SU-DHL-6 (cell line): ENCODE measurements around the gene SIT1.

Experiments used
- H2AFZ ChIP-seq: fragments of 200-600 bp; sonication (generic); 2 replicates; pipeline ENCODE4 v1.6.1; 2014; ENCODE audit warnings: low read depth, mild to moderate bottlenecking, moderate library complexity, mixed read lengths, antibody characterized with exemption, low read length; ENCODE audit not compliant: severe bottlenecking
- H3F3A ChIP-seq: fragments of 200-600 bp; shearing (Covaris generic); 2 replicates; pipeline ENCODE4 v1.6.0; 2016; ENCODE audit warnings: antibody characterized with exemption, mild to moderate bottlenecking; ENCODE audit not compliant: insufficient read depth
- H3K27ac ChIP-seq: fragments of 200-600 bp; sonication (generic); 2 replicates; pipeline ENCODE4 v1.5.1; 2016; ENCODE audit warnings: low read depth, mild to moderate bottlenecking, low read length, moderate library complexity, mixed read lengths
- H3K27me3 ChIP-seq: fragments of 200-600 bp; sonication (generic), shearing (Covaris generic); 2 replicates; pipeline ENCODE4 v1.6.0; 2014; ENCODE audit warnings: mild to moderate bottlenecking, low read length
- H3K36me3 ChIP-seq: fragments of 200-600 bp; sonication (generic); 2 replicates; pipeline ENCODE4 v1.6.1; 2014; ENCODE audit warnings: mild to moderate bottlenecking, low read length, mixed read lengths
- H3K4me2 ChIP-seq: fragments of 300-600, 200-600 bp; shearing (Covaris generic), sonication (generic); 2 replicates; pipeline ENCODE4 v1.6.0; 2014; ENCODE audit warnings: low read length, low read depth, mild to moderate bottlenecking; ENCODE audit not compliant: poor library complexity, severe bottlenecking
- H3K4me3 ChIP-seq: fragments of 200-600 bp; sonication (generic); 2 replicates; pipeline ENCODE4 v1.5.1; 2014; ENCODE audit warnings: antibody characterized with exemption, low read length, mild to moderate bottlenecking, mixed read lengths; ENCODE audit not compliant: insufficient read depth, poor library complexity, severe bottlenecking
- H3K79me2 ChIP-seq: fragments of 200-600 bp; sonication (generic); 2 replicates; pipeline ENCODE4 v1.6.1; 2014; ENCODE audit warnings: mild to moderate bottlenecking, low read length, moderate library complexity; ENCODE audit not compliant: insufficient read depth
- H3K9ac ChIP-seq: fragments of 200-600 bp; sonication (generic); 2 replicates; pipeline ENCODE4 v1.7.0; 2014; ENCODE audit warnings: mild to moderate bottlenecking, low read length
- H3K9me2 ChIP-seq: fragments of 200-600 bp; sonication (generic); replicated peaks from 2 replicates; pipeline ENCODE4 v1.6.1; 2014; ENCODE audit warnings: low read length; ENCODE audit not compliant: insufficient read depth
- H3K9me3 ChIP-seq: fragments of 200-600 bp; sonication (generic); 2 replicates; pipeline ENCODE4 v1.6.1; 2014; ENCODE audit warnings: low read length, mixed read lengths; ENCODE audit not compliant: insufficient read depth
- H4K20me1 ChIP-seq: fragments of 200-600 bp; sonication (generic); 2 replicates; pipeline ENCODE4 v1.6.1; 2014; ENCODE audit warnings: low read depth, mild to moderate bottlenecking, antibody characterized with exemption, low read length, moderate library complexity, mixed read lengths
- CTCF ChIP-seq: fragments of 200-600 bp; sonication (generic); IDR thresholded peaks from one replicate; pipeline ENCODE4 v1.5.1; 2017; ENCODE audit warnings: antibody characterized with exemption, mild to moderate bottlenecking, low read length, moderate library complexity; ENCODE audit not compliant: insufficient read depth, poor library complexity, severe bottlenecking
- EZH2phosphoT487 ChIP-seq: fragments of 200-600 bp; sonication (generic), shearing (Covaris generic); conservative IDR thresholded peaks from 2 replicates; pipeline ENCODE4 v1.6.1; 2018; ENCODE audit warnings: mild to moderate bottlenecking, antibody characterized with exemption, low read length, moderate library complexity, mixed read lengths

The SIT1 gene

DNA sequence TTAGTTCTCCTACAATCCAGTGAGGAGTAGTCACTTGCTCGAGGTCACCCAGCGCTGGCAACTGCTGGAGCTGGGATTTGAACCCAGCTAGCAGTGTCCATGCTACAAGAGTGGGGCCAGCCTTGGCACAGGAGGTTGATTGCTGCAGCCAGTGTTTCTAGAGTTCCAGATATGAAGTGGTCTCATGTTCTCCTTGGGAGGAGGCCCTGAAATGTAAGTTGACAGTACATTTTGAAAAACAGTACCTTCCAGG is 8.2 kb upstream of the SIT1 start:
- no peak for TF ChIP-seq EZH2phosphoT487
- no peak for TF ChIP-seq CTCF
- no peaks in the 10 kb centered on the region for H3K27me3 ChIP-seq
- no peak overlapping the region for H2AFZ ChIP-seq

DNA sequence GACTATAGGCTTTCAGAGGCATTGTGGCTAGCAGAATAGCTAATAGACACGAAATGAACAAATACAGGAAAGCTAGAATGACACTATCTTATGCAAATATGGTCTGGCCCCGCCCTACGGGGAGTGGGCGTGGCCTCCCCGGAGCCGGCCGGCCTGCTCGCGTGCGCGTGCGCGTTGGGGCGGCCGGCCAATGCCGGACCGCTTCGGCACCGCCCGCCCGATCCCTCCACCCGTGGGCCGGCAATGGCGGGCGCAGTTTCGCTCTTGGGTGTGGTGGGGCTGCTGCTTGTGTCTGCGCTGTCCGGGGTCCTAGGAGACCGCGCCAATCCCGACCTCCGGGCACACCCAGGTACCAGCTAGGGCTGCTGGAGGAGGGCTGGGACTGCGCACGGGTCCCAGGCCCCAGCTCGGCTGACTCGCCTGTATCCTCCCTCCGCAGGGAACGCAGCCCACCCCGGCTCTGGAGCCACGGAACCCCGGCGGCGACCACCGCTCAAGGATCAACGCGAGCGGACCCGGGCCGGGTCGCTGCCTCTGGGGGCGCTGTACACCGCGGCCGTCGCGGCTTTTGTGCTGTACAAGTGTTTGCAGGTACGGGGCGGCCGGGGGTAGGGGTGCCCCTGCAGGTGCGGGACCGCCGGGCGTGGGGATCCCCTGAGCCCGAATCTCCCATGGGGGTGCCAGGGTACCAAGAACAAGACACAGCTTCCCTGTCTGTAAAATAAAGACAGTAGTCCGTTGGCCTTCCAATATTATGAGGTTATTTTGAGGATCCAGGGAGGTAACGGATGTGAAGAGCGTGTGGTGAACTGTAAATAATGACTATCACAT is 7.6 kb upstream of the SIT1 start, which contains the start of gene CCDC107:
CCDC107 (plus strand) TSS at position 156 of the 831 bp plus-strand sequence; CDS start at position 244, 88 bp downstream.
- no peak for TF ChIP-seq EZH2phosphoT487
- TF ChIP-seq CTCF, result peak; percentile 94
- H3K4me3 ChIP-seq, result peak within 1 kb of the TSS; percentile 63
- peak within 1 kb of the TSS; percentile 67 for H3K4me2 ChIP-seq
- H4K20me1 ChIP-seq, result no peaks in the 10 kb centered on the region
- no peaks in the 10 kb centered on the region for H3K27me3 ChIP-seq
- H3K9me3 ChIP-seq, result no peaks in the 10 kb centered on the region
- peaks cover 41% of the 10 kb centered on the region for H3F3A ChIP-seq
- H3K9me2 ChIP-seq, result no peaks in the 10 kb centered on the region
- peak within 1 kb of the TSS; percentile 83 for H3K27ac ChIP-seq
- peak within 1 kb of the TSS; percentile 65 for H3K9ac ChIP-seq
- H2AFZ ChIP-seq, result peak within 1 kb of the TSS; percentile 30
- no peaks in the 10 kb centered on the region for H3K36me3 ChIP-seq
- peaks cover 5% of the 10 kb centered on the region; the same call in 1 of the 2 replicates for H3K79me2 ChIP-seq

More for the DNA sequence above, 8.2 kb upstream of the SIT1 start:
- no peaks in the 10 kb centered on the region for H3K36me3 ChIP-seq
- H3K27ac ChIP-seq, result peak overlapping the region; percentile 83
- H3K4me3 ChIP-seq, result peak overlapping the region; percentile 63
- H3K9ac ChIP-seq, result peak overlapping the region; percentile 65
- H3K4me2 ChIP-seq, result peak overlapping the region; percentile 67
- H3K9me2 ChIP-seq, result no peaks in the 10 kb centered on the region
- H4K20me1 ChIP-seq, result no peaks in the 10 kb centered on the region
- H3K79me2 ChIP-seq, result peaks cover 10% of the 10 kb centered on the region; the same call in 1 of the 2 replicates
- H3F3A ChIP-seq, result peaks cover 46% of the 10 kb centered on the region
- no peaks in the 10 kb centered on the region for H3K9me3 ChIP-seq

- H3K4me2 ChIP-seq, result peak within 1 kb of the TSS; percentile 67
- H2AFZ ChIP-seq, result peak within 1 kb of the TSS; percentile 30
- no peaks in the 10 kb centered on the region for H3K36me3 ChIP-seq
- peak within 1 kb of the TSS; percentile 63 for H3K4me3 ChIP-seq
- peak within 1 kb of the TSS; percentile 65 for H3K9ac ChIP-seq
- peaks cover 5% of the 10 kb centered on the region; the same call in 1 of the 2 replicates for H3K79me2 ChIP-seq
- H3K9me2 ChIP-seq, result no peaks in the 10 kb centered on the region
- H3K27ac ChIP-seq, result peak within 1 kb of the TSS; percentile 83
- peaks cover 39% of the 10 kb centered on the region for H3F3A ChIP-seq
- no peaks in the 10 kb centered on the region for H3K27me3 ChIP-seq
- H4K20me1 ChIP-seq, result no peaks in the 10 kb centered on the region
- H3K9me3 ChIP-seq, result no peaks in the 10 kb centered on the region
- TF ChIP-seq CTCF, result no peak
- no peak for TF ChIP-seq EZH2phosphoT487
These were observed 6.9 kb upstream of the SIT1 start, which contains the start of gene RMRP for GRCh38 chr9:35657546-35658136. Gene RMRP, minus strand, starts transcription at chr9:35658019.
